Stimulated activated naive CD8-positive, alpha-beta T cell treated with anti-CD3 and anti-CD28 coated beads, Interleukin-15, Interleukin-2, amounts not matched to agents 100 U/mL and 50 U/mL, for 24 hours (primary cell): ENCODE data around the gene SNTA1.
A peak's percentile ranks its signal among the peaks of the same experiment; 100 is the strongest.
"Not testable (repeated sequence)": the region's sequence is repeated elsewhere in the genome, so short reads cannot be mapped to it uniquely, and the experiment has no call there.

ENCODE experiments used
- ATAC-seq: fragments of 150-1000 bp; cut with Tn5 transposase; one replicate; pipeline ENCODE4 v1.10.0; 2021
- DNase-seq: peaks from one replicate; pipeline ENCODE4 v3.0.0; 2021

SNTA1 gene

DNA sequence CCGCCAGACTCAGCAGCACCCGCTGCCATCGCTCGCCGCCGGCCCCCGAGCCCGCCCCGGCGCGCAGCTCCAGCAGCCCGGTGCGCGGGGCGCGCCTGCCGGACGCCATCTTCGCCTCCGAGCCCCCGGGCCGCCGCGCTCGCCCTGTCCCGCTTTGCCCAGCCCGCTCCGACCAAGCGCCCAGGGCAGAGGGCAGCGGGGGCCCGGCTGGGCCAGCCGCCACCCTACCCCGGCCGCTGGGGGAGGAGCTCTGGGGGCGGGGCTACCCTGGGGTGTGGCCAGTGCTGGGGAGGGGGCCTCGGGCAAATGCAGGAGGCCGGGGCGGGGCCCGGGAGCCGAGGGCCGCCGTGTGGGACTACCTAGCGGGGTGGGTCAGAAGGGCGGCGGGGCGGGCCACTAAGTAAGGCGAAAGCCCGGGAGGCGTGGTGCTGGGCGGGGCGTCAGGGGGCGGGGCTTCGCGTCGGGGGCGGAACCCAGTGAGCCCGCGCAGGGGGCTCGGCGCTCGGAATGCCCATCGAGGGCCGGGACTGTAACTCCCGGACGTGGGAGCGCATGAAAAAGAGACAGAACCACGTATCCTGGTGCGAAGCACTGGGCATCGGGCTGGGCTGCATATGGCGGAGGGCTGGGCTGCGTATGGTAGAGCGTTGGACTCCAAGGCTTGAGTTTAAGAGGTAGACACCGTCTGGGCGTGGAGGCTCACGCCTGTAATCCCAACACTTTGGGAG, at the start of gene SNTA1:
SNTA1 (minus strand) TSS at position 252 of the 728 bp plus-strand sequence; CDS start at position 109, 143 bp downstream.
- peak; percentile 92 for ATAC-seq
- peak; percentile 90 for DNase-seq

DNA sequence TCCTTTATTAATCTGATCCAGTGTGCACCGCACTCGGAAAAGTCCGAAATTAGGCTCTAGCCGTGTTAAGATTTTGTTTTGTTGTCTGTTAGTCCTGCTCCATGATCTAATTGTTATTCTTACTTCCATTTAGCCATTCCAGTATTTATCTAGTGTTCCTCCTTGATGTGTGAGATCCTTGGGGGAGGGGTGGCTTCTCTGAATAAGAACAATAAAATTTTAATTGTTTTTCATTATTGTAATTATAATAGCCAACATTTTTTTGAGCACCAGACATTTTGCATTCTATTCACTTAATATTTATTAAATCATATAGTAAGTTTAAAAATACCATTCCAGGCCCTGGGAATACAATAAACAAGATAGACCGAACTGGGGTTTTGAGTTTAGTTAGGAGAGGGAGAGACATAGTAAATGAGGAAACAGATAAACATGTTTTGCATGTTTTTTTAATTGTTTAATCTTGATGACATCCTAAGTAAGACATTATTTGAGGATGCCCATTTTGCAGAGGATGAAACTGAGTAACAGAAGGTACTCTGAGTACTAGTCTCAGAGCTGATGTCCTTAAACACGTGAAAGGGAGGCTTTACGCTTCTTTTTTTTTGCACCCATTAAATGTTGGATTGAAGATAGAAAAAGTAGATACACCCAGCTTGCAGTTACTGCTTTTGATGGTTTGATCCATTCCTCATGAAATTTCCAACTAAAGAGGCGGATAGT, 47.5 kb upstream of the SNTA1 start:
- no peak for ATAC-seq
- no peak for DNase-seq

DNA sequence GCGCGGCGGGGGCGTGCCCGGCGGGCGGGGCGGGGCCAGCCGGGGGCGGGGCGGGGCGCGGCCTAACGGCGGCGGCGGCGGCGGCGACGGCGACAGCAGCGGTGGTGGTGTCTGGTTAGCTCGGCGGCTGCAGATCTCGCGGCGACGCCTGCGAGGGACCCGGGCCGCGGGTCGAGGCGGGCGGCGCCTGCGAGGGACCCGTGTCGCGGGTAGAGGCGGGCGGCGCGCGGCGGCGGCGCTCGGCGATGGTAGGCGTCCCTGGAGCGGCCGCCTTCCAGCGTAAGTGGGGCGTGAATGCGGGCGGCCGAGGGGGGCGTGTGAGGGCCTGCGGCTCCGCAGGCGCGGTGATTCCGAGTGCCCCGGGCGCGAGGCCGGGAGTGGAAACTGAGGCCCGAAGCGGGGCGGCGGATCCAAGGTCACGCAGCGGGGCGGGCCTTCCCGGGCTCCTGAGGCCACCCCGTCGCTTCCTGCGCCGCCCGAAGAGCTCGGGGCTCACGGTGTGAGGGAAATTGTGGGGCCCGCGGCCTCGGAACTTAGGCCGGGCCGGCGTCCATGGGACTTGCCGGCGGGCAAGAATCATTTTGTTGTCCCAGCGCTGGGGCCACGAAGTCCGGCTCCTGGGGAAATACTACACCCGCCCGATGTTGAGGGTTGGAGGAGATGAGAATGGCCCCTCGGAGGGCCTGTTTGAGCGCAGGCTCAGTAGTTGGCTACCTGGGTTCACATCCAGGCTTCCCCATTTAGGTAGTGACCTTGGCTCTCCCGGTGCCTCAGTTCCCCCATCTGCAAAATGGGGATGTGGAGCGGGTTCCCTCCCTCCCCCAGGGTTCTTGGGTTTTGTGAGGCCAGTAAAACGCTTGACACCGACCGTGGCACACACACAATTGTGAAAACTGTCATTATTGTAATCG, 46.7 kb upstream of the SNTA1 start, which contains the start of gene CBFA2T2:
CBFA2T2 (plus strand) TSS at position 74 of the 911 bp plus-strand sequence; CDS start at position 246, 172 bp downstream.
- DNase-seq (peak; percentile 68), ATAC-seq (peak; percentile 67)

DNA sequence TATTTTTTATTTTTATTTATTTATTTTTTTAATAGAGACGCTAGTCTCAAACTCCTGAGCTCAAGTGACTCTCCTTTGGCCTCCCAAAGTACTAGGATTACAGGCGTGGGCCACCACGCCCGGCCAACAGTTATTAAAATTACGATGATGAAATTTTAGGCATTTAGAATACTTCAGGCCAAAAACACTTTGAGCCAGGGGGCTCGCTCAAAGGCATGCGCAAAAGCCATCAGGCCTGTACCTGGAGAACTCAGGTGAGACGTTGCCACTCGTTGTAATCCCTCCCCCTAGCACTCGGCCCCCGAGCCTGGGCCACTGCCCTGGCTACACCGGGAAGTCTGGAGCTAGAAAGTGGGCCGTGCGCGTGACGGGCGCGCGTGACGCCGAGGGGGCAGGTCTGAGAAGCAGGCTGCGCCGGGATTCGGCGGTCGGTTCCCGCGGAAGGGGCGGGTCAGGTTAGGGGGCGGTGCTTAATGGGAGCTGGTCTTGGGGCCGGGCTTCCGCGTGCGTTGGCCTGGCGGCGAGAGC, 46.0 kb upstream of the SNTA1 start:
- DNase-seq (peak; percentile 99), ATAC-seq (peak; percentile 99)

DNA sequence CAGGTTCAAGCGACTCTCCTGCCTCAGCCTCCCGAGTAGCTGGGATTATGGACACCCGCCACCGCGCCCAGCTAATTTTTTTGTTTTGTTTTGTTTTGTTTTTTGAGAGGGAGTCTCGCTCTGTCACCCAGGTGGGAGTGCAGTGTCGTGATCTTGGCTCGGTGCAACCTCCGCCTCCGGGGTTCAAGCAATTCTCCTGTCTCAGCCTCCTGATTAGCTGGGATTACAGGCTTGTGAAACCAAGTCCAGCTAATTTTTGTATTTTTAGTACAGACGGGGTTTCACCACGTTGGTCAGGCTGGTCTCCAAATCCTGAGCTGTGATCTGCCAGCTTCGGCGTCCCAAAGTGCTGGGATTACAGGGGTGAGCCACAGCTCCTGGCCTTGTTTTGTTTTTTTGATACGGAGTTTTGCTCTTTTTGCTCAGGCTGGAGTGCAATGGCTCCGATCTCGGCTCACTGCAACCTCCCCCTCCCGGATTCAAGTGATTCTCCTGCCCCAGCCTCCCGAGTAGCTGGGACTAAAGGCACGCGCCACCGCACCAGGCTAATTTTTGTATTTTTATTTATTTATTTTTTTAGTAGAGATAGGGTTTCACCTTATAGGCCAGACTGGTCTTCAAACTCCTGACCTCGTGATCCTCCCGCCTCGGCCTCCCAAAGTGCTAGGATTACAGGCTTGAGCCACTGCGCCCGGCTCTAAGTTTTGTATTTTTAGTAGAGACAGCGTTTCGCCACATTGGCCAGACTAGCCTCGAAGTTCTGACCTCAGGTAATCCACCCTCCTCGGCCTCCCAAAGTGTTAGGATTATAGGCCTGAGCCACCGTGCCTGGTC, 45.3 kb upstream of the SNTA1 start:
- DNase-seq, ATAC-seq: not testable (repeated sequence)

DNA sequence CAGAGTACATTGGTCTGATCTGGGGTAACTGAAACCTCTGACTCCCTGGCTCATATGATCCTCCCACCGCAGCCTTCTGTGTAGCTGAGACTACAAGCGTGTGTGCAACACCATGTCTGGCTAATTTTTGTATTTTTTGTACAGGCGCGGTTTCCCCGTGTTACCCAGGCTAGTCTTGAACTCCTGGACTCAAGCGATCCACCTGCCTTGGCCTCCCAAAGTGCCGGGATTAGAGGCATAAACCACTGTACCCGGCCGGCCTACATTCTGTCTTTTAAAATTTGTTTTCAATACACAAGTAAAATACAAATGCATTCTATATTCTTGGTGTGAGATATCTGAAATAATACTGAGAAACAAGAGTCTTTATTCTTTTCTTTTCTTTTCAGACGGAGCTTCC, 44.6 kb upstream of the SNTA1 start:
- DNase-seq = no peak
- no peak for ATAC-seq

DNA sequence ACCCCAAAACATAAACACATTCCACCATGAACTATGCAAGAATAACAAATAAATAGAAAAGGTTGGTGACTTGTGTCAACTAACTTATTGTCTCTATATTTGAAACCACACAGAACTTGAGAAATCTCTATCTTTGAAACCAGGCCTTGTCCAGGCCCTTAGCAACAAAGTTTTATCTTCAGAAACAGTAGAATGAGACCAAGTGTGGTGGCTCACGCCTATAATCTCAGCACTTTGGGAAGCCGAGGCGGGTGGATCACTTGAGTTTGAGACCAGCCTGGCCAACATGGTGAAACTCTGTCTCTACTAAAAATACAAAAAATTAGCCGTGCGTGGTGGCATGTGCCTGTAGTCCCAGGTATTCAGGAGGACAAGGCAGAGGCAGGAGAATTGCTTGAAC, 39.6 kb upstream of the SNTA1 start:
- ATAC-seq, DNase-seq: not testable (repeated sequence)

DNA sequence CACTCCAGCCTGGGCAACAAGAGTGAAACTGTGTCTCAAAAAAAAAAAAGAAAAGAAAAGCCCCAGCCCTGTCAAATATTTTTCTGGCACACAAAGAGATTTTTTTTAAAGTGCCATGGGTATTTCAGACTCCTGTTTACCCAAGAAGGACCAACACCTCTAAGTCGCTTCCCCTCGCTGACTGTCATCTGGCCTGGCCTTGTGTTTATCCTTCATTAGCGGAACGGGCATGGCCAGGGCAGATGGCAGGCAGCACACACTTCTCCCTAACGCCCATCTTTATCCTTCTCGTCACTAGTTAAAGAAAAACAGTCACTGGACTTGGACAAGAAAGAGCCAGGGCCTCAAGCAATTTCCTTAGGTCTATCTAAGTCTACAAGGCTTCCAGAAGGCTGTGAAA, 39.0 kb upstream of the SNTA1 start:
- no peak for DNase-seq
- no peak for ATAC-seq

DNA sequence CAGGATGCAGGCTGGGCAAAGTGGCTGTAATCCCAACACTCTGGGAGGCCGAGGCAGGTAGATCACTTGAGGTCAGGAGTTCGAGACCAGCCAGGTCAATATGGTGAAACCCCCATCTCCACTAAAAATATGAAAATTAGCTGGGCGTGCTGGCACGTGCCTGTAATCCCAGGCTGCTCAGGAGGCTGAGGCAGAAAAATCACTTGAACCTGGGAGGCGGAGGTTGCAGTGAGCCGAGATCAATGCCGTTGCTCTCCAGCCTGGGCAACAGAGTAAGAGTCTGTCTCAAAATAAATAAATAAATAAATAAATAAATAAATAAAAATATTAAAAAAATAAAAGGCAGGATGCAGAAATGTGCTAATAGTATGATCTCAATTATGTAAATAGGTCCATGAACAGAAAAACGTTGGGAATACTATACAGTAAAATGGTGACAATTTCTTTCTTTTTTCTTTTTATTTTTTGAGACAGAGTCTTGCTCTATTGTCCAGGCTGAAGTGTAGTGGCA, 37.9 kb upstream of the SNTA1 start:
- no peak for DNase-seq
- ATAC-seq = no peak

DNA sequence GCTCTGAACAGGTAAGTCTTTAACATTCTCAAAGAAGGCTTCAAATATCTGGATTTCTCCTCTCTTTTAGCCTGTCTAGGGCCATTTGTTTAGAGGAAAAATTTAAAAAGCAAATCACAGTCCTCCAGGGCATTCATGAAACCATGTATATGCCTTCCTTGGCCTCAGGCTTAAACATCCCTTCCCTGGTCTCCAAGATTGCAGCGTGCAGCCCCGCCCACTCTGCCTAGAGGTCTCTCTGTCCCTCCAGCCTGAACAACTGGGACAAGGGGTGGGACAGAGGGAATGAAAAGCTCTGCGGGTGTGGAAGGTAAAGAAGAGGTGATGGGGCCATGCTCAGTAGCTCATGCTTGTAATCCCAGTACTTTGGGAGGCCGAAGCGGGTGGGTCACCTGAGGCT, 36.5 kb upstream of the SNTA1 start:
- no peak for ATAC-seq
- no peak for DNase-seq

DNA sequence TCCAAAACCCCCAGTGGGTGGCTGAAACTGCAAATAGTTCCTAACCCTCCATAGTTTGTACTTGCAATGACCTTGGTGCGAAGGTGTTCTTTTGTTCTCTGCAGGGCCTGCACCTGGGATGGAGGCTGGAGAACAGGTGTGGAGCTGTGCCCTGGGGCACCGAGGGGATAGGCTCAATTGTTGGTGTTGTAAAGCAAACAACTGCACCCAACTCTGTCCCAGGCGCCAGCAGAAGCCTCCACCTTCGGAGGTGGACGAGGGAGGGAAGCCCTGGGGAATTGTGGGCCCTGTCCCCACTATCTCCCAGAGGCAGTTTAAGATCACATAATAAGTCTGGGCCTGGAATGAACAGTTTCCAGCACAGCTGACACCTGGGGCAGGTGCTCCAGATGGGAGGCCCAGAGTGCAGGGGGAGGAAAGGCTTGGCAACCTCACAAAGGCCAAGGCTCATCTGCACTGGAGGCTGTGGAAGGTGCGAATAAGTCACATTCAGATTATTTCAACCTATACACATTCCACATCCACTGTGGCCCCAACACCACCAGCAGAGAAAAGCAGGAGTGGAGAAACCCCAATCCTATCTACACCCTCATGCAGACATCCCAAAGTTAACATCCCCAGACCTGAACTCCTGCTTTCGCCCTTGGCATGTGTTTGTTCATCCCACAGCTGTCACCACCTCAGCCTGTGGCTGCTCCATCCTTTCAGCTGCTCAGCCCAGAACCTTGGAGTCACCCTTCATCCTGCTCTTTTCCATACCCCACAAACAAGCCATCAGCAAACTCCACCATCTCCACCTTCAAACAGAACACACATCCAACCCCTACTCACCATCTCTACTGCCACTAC, 34.0 kb upstream of the SNTA1 start:
- ATAC-seq (no peak), DNase-seq (no peak)

DNA sequence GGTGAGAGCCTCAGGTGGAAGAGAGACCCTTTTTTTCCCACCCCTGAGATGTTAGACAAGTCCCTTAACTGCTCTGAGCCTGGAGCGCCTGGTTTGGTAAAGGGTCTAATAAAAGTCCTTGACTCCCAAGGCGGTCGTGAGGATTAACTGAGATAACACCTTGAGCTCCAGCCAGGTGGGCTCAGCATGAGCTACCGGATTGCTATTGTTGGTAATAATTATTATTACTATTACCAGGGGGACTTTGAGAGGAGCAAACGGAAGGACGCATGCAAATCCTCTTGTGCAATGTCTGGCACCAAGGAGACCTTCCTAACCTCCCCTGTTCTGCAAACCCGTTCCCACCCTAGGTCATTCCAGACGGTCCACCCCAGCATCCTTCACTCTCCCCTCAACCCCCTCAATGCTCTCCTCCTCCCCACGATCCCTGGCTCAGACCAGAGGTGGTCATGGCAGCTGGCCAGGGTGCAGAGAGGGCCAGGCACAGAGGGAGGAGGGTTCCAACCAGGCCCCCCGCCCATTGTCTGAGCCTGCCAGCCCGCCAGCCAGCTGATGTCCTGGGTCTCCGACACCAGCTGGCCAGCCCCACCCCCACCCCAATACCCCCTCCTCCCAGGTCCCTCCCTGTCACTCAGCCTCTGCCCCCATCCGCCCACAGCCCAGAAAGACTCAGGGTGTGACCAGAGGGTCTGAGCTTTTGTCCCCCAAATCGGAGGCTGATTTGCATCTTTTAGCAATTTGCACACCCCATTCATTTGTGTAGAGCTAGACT, 32.0 kb upstream of the SNTA1 start:
- no peak for DNase-seq
- ATAC-seq = no peak

DNA sequence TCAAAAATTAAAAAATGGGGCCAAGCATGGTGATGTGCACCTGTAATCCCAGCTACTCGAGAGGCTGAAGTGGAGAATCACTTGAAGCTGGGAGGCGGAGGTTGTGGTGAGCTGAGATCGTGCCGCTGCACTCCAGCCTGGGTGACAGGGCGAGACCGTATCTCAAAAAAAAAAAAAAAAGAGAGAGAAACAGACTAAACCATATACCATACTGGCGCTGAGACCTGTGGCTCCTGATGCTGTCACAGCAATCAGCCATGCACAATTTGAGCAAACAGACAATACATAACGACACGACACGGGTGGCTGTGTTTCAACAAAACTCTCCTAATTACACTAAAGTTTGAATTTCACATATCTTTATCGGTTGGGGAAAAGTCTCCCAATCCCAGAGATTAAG, 31.4 kb upstream of the SNTA1 start:
- DNase-seq (no peak), ATAC-seq (no peak)

DNA sequence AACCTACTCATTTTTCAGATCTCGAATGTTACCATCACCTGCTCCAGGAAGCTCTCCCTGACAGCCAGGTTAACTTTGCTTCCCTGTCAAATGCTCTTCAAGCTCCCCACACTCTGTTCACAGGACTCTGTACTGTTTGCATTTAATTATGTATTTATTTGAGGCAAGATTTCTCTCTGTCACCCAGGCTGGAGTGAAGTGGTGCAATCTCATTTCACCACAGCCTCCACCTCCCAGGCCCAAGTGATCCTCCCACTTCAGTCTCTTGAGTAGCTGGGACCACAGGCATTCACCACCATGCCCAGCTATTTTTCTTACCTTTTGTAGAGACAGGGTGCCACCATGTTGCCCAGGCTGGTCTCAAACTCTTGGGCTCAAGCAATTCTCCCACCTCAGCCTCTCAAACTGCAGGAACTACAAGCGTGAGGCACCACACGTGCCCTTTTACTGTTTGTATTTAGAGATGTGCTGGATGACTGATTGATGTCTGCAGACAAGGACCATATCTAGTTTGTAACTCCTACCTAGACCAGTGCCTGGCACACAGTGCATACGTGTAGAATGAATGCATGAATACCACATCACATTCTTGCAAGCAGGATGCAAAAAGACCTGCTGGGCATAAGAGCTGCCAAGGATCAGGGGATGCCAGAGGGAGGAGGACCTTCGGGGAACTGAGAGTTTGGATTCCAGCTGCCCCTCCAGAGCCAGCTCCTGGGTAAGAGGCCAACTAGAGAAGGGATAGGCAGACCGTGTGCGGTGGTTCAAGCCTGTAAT, 30.7 kb upstream of the SNTA1 start:
- ATAC-seq = no peak

DNA sequence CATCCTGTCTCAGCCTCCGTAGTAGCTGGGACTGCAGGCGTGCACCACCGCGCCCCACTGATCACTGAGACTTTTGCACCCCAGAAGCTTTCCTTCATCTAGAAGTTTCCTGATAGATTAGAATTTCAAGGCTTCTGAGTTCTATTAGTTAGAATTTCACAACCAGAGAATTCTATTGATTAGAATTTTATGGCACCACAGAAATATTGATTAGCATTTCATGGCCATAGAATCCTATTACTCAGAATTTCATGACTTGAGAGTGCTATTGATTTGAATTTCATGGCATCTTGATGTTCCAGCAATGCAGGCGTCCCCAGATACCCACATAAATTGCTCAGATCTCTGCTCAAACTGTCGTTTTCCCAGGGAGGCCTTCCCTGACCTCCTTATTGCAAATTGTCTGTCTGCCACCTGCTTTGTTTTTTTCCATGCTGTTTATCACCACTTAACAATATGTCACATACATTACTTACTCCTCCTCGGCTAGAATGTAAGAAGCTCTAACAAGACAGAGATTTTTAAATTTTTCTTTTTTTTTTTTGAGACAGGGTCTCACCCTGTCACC, 29.4 kb upstream of the SNTA1 start:
- no peak for ATAC-seq
- DNase-seq = no peak

More for the DNA sequence above, 30.7 kb upstream of the SNTA1 start:
- DNase-seq = no peak

DNA sequence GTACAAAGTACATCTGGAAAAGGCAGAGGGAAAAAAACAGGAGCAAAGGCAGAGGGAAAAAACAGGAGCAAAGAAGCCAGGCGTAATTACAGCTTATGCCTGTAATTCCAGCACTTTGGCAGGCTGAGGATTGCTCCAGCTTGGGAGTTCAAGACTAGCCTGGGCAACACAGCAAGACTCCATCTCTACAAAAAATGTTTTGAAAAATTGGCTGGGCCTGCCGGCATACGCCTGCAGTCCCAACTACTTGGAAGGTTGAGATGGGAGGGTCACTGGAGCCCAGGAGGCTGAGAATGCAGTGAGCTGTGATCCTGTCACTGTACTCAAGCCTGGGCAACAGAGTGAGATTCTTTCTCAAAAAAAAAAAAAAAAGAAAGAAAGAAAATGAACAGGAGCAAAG, 27.3 kb upstream of the SNTA1 start:
- ATAC-seq (no peak), DNase-seq (no peak)

DNA sequence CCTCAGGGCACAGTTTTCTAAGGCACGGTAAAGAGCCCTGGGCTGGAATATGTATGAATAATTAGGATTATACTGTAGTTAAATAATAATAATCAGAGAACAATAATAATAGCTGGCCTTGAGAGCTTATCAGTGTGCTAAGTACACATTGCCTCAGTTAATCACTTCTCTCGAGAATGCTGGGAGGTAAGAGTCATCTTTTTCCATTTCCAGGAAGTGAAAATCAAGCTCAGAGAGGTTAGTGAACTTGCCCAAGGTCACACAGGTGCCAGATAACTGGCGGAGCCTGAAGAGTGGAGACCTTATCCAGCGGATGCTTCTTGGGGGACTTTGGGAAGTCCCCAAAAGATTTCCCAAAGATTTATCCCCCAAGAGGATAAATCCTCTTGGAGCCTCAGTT, 26.9 kb upstream of the SNTA1 start:
- DNase-seq (no peak), ATAC-seq (no peak)

DNA sequence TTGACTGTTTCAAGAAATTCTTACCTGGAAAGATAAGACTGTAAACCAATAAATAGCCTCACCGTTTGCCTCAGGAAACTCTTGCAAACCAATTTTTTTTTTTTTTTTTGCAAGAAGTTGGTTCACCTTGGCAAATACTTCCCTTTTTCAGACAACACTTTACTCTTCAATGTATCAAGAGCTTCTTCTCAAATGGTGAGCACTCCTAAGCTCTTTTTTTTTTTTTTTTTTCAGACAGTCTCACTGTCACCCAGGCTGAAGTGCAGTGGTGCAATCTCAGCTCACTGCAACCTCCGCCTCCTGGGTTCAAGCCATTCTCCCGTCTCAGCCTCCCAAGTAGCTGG, 22.7 kb upstream of the SNTA1 start:
- ATAC-seq = no peak
- DNase-seq = no peak
